ENCODE data around the gene AAK1. TPM values are rescaled to one million over a fixed set of nuclear protein-coding genes. Genes with fewer than 3 reads are reported as not detected.

Gene AAK1
- total and polyA plus RNA-seq, 12 donors: 26.2 to 106 (median 68.5) TPM

- 91 to 100% (median 100%) methylated on average over 1 of the region's 1 CpG for WGBS, 4 donors
- no peaks in the 10 kb centered on the region for H3K27me3 ChIP-seq
Observed at GRCh38 chr2:69481421-69481820, 162.1 kb downstream of the AAK1 start.

GRCh38 chr2:69477627-69478026, 165.9 kb downstream of the AAK1 start:
- no peak for DNase-seq
- no peaks in the 10 kb centered on the region for H3K9me3 ChIP-seq (replicated peaks in 1 of 3)
- H3K36me3 ChIP-seq (replicated peaks in 1 of 2): peaks cover 0 to 9% of the 10 kb centered on the region in 2 donors
- no peak overlapping the region for H3K27ac ChIP-seq
- 81 to 88% (median 86%) methylated on average over 1 of the region's 1 CpG for WGBS, 4 donors
- no peaks in the 10 kb centered on the region for H3K27me3 ChIP-seq
- no peak overlapping the region for H3K4me3 ChIP-seq
- H3K4me1 ChIP-seq (replicated peaks in 1 of 2): no peaks in the 10 kb centered on the region
- no peak for TF ChIP-seq POLR2A (IDR thresholded peaks at IDR 0.05)
- intact Hi-C loops (cut with DNase I): no loop called here

More at GRCh38 chr2:69481421-69481820, 162.1 kb downstream of the AAK1 start:
- DNase-seq: no peak
- H3K9me3 ChIP-seq (replicated peaks in 1 of 3): no peaks in the 10 kb centered on the region
- TF ChIP-seq CTCF (IDR thresholded peaks at IDR 0.05) (no peak), POLR2A (IDR thresholded peaks at IDR 0.05) (no peak)
- no peaks in the 10 kb centered on the region for H3K4me1 ChIP-seq (replicated peaks in 1 of 2)
- intact Hi-C loops (cut with DNase I): no loop called here
- no peak overlapping the region for H3K27ac ChIP-seq
- H3K4me3 ChIP-seq: no peak overlapping the region
- peaks cover 0 to 3% of the 10 kb centered on the region in 2 donors for H3K36me3 ChIP-seq (replicated peaks in 1 of 2)

- H3K27ac ChIP-seq: no peak overlapping the region
- no peaks in the 10 kb centered on the region for H3K27me3 ChIP-seq
- intact Hi-C loops (cut with DNase I): no loop called here
- no peak overlapping the region for H3K4me3 ChIP-seq
- peaks cover 0 to 9% of the 10 kb centered on the region in 2 donors for H3K36me3 ChIP-seq (replicated peaks in 1 of 2)
- no peaks in the 10 kb centered on the region for H3K9me3 ChIP-seq (replicated peaks in 1 of 3)
- H3K4me1 ChIP-seq (replicated peaks in 1 of 2): no peaks in the 10 kb centered on the region
- 90 to 99% (median 96%) methylated on average over 2 of the region's 2 CpGs for WGBS, 4 donors
- TF ChIP-seq POLR2A (IDR thresholded peaks at IDR 0.05) (no peak), CTCF (IDR thresholded peaks at IDR 0.05) (no peak)
- DNase-seq: no peak
Observed at GRCh38 chr2:69474688-69475087, 168.9 kb downstream of the AAK1 start.

- DNase-seq: no peak
- intact Hi-C loops (cut with DNase I): no loop called here
- Histone ChIP-seq H3K27me3 (no peaks in the 10 kb centered on the region), H3K4me3 (no peak overlapping the region), H3K4me1 (replicated peaks in 1 of 2) (no peaks in the 10 kb centered on the region), H3K9me3 (replicated peaks in 1 of 3) (no peaks in the 10 kb centered on the region), H3K36me3 (replicated peaks in 1 of 2) (peaks cover 0 to 9% of the 10 kb centered on the region in 2 donors), H3K27ac (no peak overlapping the region)
- TF ChIP-seq CTCF (IDR thresholded peaks at IDR 0.05): no peak
- WGBS, 4 donors: 86 to 90% (median 88%) methylated on average over 2 of the region's 2 CpGs
Observed at GRCh38 chr2:69471793-69472192, 171.7 kb downstream of the AAK1 start.

- TF ChIP-seq CTCF (IDR thresholded peaks at IDR 0.05) (no peak), POLR2A (IDR thresholded peaks at IDR 0.05) (no peak)
- H3K27ac ChIP-seq: no peak overlapping the region
- H3K9me3 ChIP-seq (replicated peaks in 1 of 3): no peaks in the 10 kb centered on the region
- H3K27me3 ChIP-seq: no peaks in the 10 kb centered on the region
- DNase-seq: no peak
- no peak overlapping the region for H3K4me3 ChIP-seq
- intact Hi-C loops (cut with DNase I): no loop called here
- H3K4me1 ChIP-seq (replicated peaks in 1 of 2): no peaks in the 10 kb centered on the region
- 74 to 92% (median 83%) methylated on average over 5 of the region's 5 CpGs for WGBS, 4 donors
- H3K36me3 ChIP-seq (replicated peaks in 1 of 2): peaks cover 0 to 12% of the 10 kb centered on the region in 2 donors
Observed at GRCh38 chr2:69470911-69471310, 172.6 kb downstream of the AAK1 start.

Measured in adrenal gland (tissue), 12 donors.